C4-2B (cell line): ENCODE results near the gene AHSP.
"Not testable (repeated sequence)": the region's sequence is repeated elsewhere in the genome, so short reads cannot be mapped to it uniquely, and the experiment has no call there.

ENCODE experiments used
- H3K27ac ChIP-seq: fragments of 450-650 bp; 2 replicates; pipeline ENCODE4 v1.5.1; 2017
- CTCF ChIP-seq: fragments of 450-650 bp; conservative IDR thresholded peaks from 2 replicates; pipeline ENCODE4 v1.5.1; 2017; ENCODE audit warnings: mild to moderate bottlenecking
- ZFX ChIP-seq: fragments of 450-650 bp; IDR thresholded peaks from 2 replicates; pipeline ENCODE4 v1.6.1; 2017

Gene AHSP

GRCh38 chr16:31501226-31501965, 26.3 kb upstream of the AHSP start:
- no peak overlapping the region for H3K27ac ChIP-seq
- TF ChIP-seq ZFX, result no peak
- no peak for TF ChIP-seq CTCF

- H3K27ac ChIP-seq, result no peak overlapping the region
- no peak for TF ChIP-seq ZFX
- no peak for TF ChIP-seq CTCF
Observed at GRCh38 chr16:31501966-31502348, 25.7 kb upstream of the AHSP start.

GRCh38 chr16:31502981-31503380, 24.7 kb upstream of the AHSP start:
- TF ChIP-seq ZFX, result no peak
- no peak for TF ChIP-seq CTCF
- no peak overlapping the region for H3K27ac ChIP-seq

GRCh38 chr16:31503555-31503954, 24.1 kb upstream of the AHSP start:
- not testable (repeated sequence) for H3K27ac ChIP-seq

DNA sequence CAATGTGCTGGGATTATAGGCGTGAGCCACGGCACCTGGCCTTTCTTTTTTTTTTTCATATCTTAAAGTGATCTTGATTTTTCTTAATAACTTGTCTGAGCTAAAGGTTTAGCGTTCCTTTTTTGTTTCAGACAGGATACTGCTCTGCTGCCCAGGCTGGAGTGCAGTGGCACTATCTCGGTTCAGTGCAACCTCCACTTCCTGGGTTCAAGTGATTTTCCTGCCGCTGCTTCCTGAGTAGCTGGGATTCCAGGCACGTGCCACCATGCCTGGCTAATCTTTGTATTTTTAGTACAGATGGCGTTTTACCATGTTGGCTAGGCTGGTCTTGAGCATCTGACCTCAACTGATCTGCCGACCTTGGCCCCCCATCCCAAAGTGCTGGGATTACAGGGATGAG, 23.5 kb upstream of the AHSP start:
- TF ChIP-seq ZFX (no peak), CTCF (no peak)
- H3K27ac ChIP-seq, result no peak overlapping the region

DNA sequence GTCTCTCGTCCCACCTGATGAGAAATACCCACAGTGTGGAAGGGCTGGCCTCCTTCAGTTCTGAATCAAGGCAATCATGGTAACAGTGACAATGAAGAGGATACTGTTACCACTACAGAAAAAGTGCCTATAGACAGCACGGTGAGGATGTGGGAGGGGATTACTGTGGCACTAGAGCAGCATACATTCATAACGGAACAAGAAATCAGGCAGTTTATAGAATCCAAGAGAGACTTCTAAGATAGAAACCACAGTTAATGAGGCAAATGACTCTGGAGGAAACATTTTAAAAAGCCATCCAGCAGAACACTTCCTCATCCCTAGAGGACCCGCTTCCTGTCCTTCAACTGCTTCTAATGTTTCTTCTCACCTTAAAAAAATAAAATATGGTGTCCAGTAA, 22.2 kb upstream of the AHSP start:
- TF ChIP-seq ZFX (no peak), CTCF (no peak)
- H3K27ac ChIP-seq, result no peak overlapping the region

DNA sequence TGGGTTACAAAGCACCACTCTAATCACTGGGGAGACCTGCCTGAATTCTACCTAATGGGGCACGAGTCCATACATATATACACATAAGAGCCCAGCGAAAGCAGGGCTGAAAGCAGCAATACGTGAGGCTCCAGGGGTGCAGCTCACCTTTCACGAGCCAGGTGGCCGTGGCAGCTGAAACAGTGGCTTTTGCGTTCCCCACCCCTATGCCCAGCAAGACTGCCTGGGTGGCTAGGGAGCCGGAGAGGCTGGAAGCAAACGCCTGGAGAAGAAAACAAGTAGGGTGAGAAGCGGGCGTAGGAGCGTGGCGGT, 20.1 kb upstream of the AHSP start:
- peak overlapping the region; percentile 89 for H3K27ac ChIP-seq
- TF ChIP-seq ZFX, result no peak
- TF ChIP-seq CTCF, result no peak
